ENCODE data around the gene HSPA14. TPM values are rescaled to one million over a fixed set of nuclear protein-coding genes. Genes with fewer than 3 reads are reported as not detected.

The HSPA14 gene
- total RNA-seq, 2 donors from 2014 or later, result 17.1 to 24.9 TPM

GRCh38 chr10:14858338-14858960 lies 20.3 kb downstream of the HSPA14 start:
- no peaks in the 10 kb centered on the region for H3K27me3 ChIP-seq (ENCODE audit: control insufficient read depth, insufficient read depth, low read length, poor library complexity, severe bottlenecking)
- no peak for TF ChIP-seq CTCF (conservative IDR thresholded peaks at IDR 0.05)
- no peak overlapping the region for H3K27ac ChIP-seq (ENCODE audit: low read depth, low read length)
- no peaks in the 10 kb centered on the region for H3K9me3 ChIP-seq (ENCODE audit: control insufficient read depth, low read length)
- Mint-ChIP-seq H3K27ac (no peak overlapping the region), H3K4me3 (no peak overlapping the region), H3K4me1 (peaks cover 11% of the 10 kb centered on the region), H3K9me3 (no peaks in the 10 kb centered on the region), H3K27me3 (ENCODE audit: insufficient read depth) (no peaks in the 10 kb centered on the region), H3K36me3 (ENCODE audit: low read depth) (peaks cover 30% of the 10 kb centered on the region)
- no peak overlapping the region for H3K4me3 ChIP-seq (ENCODE audit: low read length)
- no peak for DNase-seq
- peaks cover 5% of the 10 kb centered on the region for H3K4me1 ChIP-seq (ENCODE audit: control insufficient read depth, insufficient read depth, low read length)
- WGBS, 2 experiments (ENCODE audit: insufficient coverage in 1 of 2, insufficient read length in 1 of 2), result 91 to 100% methylated on average over 1 to 4 of the region's 6 CpGs
- H3K9ac ChIP-seq (ENCODE audit: extremely low read depth, low read length, poor library complexity, severe bottlenecking), result no peak overlapping the region
- peaks cover 41% of the 10 kb centered on the region for H3K36me3 ChIP-seq (ENCODE audit: control insufficient read depth, insufficient read depth, low read length)

GRCh38 chr10:14859043-14859442 lies 20.9 kb downstream of the HSPA14 start:
- DNase-seq, result no peak
- Mint-ChIP-seq H3K9me3 (no peaks in the 10 kb centered on the region), H3K4me1 (peaks cover 11% of the 10 kb centered on the region), H3K36me3 (ENCODE audit: low read depth) (peaks cover 32% of the 10 kb centered on the region), H3K27ac (no peak overlapping the region), H3K27me3 (ENCODE audit: insufficient read depth) (no peaks in the 10 kb centered on the region), H3K4me3 (no peak overlapping the region)
- Histone ChIP-seq H3K27ac (ENCODE audit: low read depth, low read length) (no peak overlapping the region), H3K4me3 (ENCODE audit: low read length) (no peak overlapping the region), H3K9me3 (ENCODE audit: control insufficient read depth, low read length) (no peaks in the 10 kb centered on the region), H3K4me1 (ENCODE audit: control insufficient read depth, insufficient read depth, low read length) (peaks cover 5% of the 10 kb centered on the region), H3K9ac (ENCODE audit: extremely low read depth, low read length, poor library complexity, severe bottlenecking) (no peak overlapping the region), H3K27me3 (ENCODE audit: control insufficient read depth, insufficient read depth, low read length, poor library complexity, severe bottlenecking) (no peaks in the 10 kb centered on the region), H3K36me3 (ENCODE audit: control insufficient read depth, insufficient read depth, low read length) (peaks cover 44% of the 10 kb centered on the region)
- WGBS, 2 experiments (ENCODE audit: insufficient coverage in 1 of 2, insufficient read length in 1 of 2), result 93 to 96% methylated on average over 2 to 5 of the region's 5 CpGs
- TF ChIP-seq CTCF (conservative IDR thresholded peaks at IDR 0.05), result no peak

- no peak for TF ChIP-seq CTCF (conservative IDR thresholded peaks at IDR 0.05)
- Mint-ChIP-seq H3K36me3 (ENCODE audit: low read depth) (peaks cover 30% of the 10 kb centered on the region), H3K27me3 (ENCODE audit: insufficient read depth) (no peaks in the 10 kb centered on the region), H3K4me1 (peaks cover 11% of the 10 kb centered on the region), H3K27ac (no peak overlapping the region), H3K9me3 (no peaks in the 10 kb centered on the region), H3K4me3 (no peak overlapping the region)
- Histone ChIP-seq H3K4me3 (ENCODE audit: low read length) (no peak overlapping the region), H3K4me1 (ENCODE audit: control insufficient read depth, insufficient read depth, low read length) (peaks cover 5% of the 10 kb centered on the region), H3K36me3 (ENCODE audit: control insufficient read depth, insufficient read depth, low read length) (peaks cover 37% of the 10 kb centered on the region), H3K27me3 (ENCODE audit: control insufficient read depth, insufficient read depth, low read length, poor library complexity, severe bottlenecking) (no peaks in the 10 kb centered on the region), H3K27ac (ENCODE audit: low read depth, low read length) (no peak overlapping the region), H3K9me3 (ENCODE audit: control insufficient read depth, low read length) (no peaks in the 10 kb centered on the region), H3K9ac (ENCODE audit: extremely low read depth, low read length, poor library complexity, severe bottlenecking) (no peak overlapping the region)
- DNase-seq, result no peak
Measured at GRCh38 chr10:14859775-14860174, 21.7 kb downstream of the HSPA14 start.
